Hepatocyte (in vitro differentiated cells): ENCODE results near the gene BAHCC1.

Experiments
- EZH2 ChIP-seq: fragments of 200-600 bp; sonication (generic); IDR thresholded peaks from 2 replicates; pipeline ENCODE4 v1.6.1; 2016; ENCODE audit warnings: antibody characterized with exemption, mild to moderate bottlenecking, borderline replicate concordance
- TF ChIP-seq, protein P1 (sequence below): fragments of 200-600 bp; sonication (generic); IDR thresholded peaks from 2 replicates; pipeline ENCODE4 v1.5.1; 2016; ENCODE audit warnings: antibody characterized with exemption, mild to moderate bottlenecking; ENCODE audit not compliant: poor library complexity

GRCh38 chr17:81452551-81452950 lies 57.3 kb downstream of the BAHCC1 start:
- TF ChIP-seq, protein P1, sequence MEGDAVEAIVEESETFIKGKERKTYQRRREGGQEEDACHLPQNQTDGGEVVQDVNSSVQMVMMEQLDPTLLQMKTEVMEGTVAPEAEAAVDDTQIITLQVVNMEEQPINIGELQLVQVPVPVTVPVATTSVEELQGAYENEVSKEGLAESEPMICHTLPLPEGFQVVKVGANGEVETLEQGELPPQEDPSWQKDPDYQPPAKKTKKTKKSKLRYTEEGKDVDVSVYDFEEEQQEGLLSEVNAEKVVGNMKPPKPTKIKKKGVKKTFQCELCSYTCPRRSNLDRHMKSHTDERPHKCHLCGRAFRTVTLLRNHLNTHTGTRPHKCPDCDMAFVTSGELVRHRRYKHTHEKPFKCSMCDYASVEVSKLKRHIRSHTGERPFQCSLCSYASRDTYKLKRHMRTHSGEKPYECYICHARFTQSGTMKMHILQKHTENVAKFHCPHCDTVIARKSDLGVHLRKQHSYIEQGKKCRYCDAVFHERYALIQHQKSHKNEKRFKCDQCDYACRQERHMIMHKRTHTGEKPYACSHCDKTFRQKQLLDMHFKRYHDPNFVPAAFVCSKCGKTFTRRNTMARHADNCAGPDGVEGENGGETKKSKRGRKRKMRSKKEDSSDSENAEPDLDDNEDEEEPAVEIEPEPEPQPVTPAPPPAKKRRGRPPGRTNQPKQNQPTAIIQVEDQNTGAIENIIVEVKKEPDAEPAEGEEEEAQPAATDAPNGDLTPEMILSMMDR: no peak
- no peak for TF ChIP-seq EZH2
